ENCODE results near the gene ERBB4.

- TF ChIP-seq CTCF (IDR thresholded peaks at IDR 0.05 in 4 of 5, conservative IDR thresholded peaks at IDR 0.05 in 1 of 5): no peak
- no peak for TF ChIP-seq POLR2A (IDR thresholded peaks at IDR 0.05)
Measured at GRCh38 chr2:212254339-212254738, 284.3 kb downstream of the ERBB4 start.

Data from gastrocnemius medialis (tissue), 4 donors.